ENCODE measurements around the gene ITPKB.

ITPKB gene

GRCh38 chr1:226685196-226685820 lies 53.8 kb downstream of the ITPKB start:
- DNase-seq (ENCODE audit: low read depth) = no peak

- DNase-seq (ENCODE audit: low read depth) = no peak
Observed at GRCh38 chr1:226684026-226684425, 55.1 kb downstream of the ITPKB start.

- no peak for DNase-seq (ENCODE audit: low read depth)
Observed at GRCh38 chr1:226682871-226683814, 55.9 kb downstream of the ITPKB start.

GRCh38 chr1:226681652-226682493 lies 57.2 kb downstream of the ITPKB start:
- no peak for DNase-seq (ENCODE audit: low read depth)

DNA sequence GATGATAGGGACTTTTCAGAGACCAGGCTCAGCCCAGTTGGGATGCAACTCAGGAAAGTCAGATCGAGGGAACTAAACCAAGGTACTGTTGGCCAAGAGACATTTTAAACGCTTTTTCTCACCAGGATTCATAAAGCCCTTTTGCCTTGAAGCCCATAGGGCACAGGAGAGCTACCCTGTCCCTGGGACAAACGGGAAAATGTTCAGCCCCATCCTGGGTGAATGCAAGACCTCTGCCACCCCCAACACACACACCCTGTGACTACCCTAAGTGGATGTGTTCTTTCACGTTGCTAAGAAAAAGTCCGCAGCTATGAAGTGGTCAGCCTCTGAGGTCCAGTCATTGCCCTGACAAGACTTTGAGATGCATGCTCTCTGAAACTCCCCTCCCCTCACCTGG lies 58.4 kb downstream of the ITPKB start:
- DNase-seq (ENCODE audit: low read depth) = no peak

GRCh38 chr1:226679853-226680516 lies 59.1 kb downstream of the ITPKB start:
- peak; percentile 48 for DNase-seq (ENCODE audit: low read depth)

DNA sequence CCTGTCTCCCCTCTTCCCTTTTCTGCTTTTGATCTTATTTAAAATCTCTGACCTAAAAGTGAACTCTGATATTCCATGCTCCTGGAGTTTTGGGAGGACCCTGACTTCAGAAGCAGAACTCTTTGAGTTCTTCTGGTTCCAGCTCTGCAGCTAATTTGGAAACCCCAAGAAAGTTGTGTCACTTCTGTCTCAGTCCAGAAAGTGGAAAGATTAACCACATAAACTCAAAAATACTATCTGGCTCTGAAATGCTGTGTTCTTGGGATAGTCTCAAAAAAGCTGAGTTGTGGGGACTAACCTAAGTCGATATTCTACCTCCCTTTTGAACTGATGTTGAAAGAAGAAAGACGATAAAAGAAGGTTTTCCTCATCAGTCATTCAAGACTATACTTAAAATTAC lies 59.8 kb downstream of the ITPKB start:
- no peak for DNase-seq (ENCODE audit: low read depth)

DNA sequence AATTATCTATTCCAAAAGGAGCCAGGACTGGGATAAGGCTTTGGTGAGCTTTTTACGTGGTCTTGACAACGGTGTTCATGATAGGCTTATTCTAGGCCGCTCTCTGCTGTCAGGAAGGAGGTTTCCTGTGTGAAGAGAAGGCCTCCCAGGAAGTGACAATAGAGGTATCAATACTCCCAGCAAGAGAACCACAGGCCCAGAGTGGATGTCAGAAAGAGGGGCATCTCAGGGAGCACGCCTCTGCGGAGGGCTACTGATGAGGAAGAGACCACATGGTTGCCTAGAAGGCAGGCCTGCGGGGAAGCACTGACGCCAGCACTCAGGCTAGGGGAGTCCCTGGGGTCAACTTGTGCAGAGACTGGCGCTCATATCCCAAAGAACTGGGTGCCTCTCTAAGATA lies 60.4 kb downstream of the ITPKB start:
- DNase-seq (ENCODE audit: low read depth) = no peak

- no peak for DNase-seq (ENCODE audit: low read depth)
Observed at GRCh38 chr1:226678251-226678650, 60.8 kb downstream of the ITPKB start.

DNA sequence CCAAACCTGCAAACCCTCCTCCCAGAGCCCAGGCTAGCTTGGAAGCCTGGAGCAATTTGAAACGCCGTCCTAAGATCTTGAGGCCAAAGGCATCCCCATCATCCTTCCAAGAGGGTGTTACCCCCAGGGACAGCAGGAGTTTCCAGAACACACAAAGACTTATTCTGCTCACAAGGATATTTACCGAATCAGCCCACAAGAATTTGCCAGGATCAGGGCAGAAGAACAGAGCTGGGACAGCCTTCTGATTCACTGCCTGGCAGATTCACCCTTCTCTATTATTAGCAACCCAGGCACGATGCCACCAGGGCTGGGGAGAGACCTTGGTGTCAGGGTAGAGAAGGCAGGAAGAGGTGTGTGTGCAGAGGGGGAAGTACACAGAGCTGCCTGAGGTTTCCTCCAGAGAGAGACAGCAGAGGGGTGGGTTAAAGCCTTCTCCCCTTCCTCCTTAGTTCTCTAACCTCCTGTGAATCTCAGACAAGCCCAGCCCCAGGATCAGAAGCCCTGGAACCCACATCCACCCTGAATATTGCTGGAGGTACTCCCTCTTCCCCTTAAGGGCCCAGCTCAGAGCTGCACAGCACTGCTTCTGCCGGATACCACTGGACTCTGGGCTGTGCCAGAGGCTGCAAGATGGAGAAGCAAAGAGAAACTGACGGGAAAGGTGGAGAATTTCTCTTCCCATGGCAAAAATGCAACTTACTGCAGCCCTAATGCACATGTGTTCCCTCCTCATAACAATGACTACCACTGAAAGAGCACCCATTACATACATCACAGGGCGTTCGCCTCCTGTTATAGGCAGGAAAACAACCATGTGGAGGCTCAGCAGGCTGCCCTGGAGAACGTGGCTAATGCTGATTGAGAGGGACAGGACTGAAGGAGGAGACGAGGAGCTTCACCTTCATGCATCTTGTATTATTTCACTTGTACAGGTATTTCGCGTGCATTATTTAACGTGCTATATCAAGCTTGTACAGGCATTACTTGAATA lies 61.8 kb downstream of the ITPKB start:
- peak; percentile 72 for DNase-seq (ENCODE audit: low read depth)

GRCh38 chr1:226676381-226676780 lies 62.7 kb downstream of the ITPKB start:
- no peak for DNase-seq (ENCODE audit: low read depth)

GRCh38 chr1:226675715-226676357 lies 63.2 kb downstream of the ITPKB start:
- DNase-seq (ENCODE audit: low read depth) = no peak

GRCh38 chr1:226674892-226675714 lies 64.0 kb downstream of the ITPKB start:
- DNase-seq (ENCODE audit: low read depth) = no peak

GRCh38 chr1:226672339-226672762 lies 66.7 kb downstream of the ITPKB start:
- DNase-seq (ENCODE audit: low read depth) = no peak

- DNase-seq (ENCODE audit: low read depth) = no peak
Observed at GRCh38 chr1:226671277-226671676, 67.8 kb downstream of the ITPKB start.

- no peak for DNase-seq (ENCODE audit: low read depth)
Observed at GRCh38 chr1:226670073-226670472, 69.0 kb downstream of the ITPKB start.

DNA sequence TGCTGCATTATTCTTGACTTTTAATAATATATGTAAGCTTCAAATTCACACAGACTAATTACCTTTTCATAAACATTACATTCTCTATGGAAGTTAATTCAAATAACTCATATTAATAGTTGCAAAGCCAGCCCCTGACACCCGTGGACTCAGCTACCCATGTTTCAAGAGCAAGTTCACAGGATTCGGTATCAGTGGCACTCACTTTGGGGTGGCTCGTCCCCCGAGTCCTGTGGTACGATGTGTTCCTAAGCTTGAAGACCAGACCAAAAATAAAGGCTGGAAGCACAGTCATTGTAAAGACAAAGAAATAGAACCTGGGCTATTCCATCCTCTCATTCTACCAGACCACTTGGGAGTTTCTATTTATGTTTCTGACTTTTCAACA lies 70.9 kb downstream of the ITPKB start:
- DNase-seq (ENCODE audit: low read depth) = no peak

DNA sequence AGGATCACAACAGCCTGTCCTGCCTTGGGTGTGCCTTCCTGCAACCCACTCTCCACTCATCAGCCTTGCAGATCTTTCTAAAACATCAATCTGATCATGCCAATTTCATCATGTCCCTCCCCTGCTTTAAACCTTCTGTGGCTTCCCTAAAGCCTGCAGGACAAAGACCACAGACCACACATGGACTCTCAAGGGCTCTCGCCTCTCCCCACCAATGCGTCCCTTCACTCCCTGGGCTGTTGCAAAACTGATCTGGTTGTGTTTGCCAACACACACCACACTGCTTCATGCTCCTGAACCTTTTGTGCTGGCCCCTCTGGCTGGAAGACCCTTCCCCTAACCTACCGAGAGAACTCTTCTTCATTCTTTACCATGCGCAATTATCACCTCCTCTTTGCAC lies 72.4 kb downstream of the ITPKB start:
- no peak for DNase-seq (ENCODE audit: low read depth)

- DNase-seq (ENCODE audit: low read depth) = no peak
Observed at GRCh38 chr1:226666164-226666506, 72.9 kb downstream of the ITPKB start.
